Duodenal mucosa (tissue), 2 donors: ENCODE results near the gene PLXNA2.

ENCODE experiments used
- H3K27ac ChIP-seq: one replicate; pipeline ENCODE4 v1.7.0; 2013; ENCODE audit warnings: low read depth, low read length
- H3K27me3 ChIP-seq, 2 donors: one replicate each; pipeline ENCODE4 v1.7.0; 2013; ENCODE audit warnings: low read length in 2 of 2, control low read depth in 1 of 2; ENCODE audit not compliant: insufficient read depth in 2 of 2, control insufficient read depth in 1 of 2
- H3K36me3 ChIP-seq, 2 donors: one replicate each; pipeline ENCODE4 v1.7.0; 2013; ENCODE audit warnings: low read length in 2 of 2, control low read depth in 1 of 2; ENCODE audit not compliant: insufficient read depth in 2 of 2, control insufficient read depth in 1 of 2
- H3K4me1 ChIP-seq, 2 donors: one replicate each; pipeline ENCODE4 v1.7.0; 2013; ENCODE audit warnings: low read length in 2 of 2, control low read depth in 1 of 2; ENCODE audit not compliant: insufficient read depth in 2 of 2, control insufficient read depth in 1 of 2
- H3K4me3 ChIP-seq, 2 donors: one replicate each; pipeline ENCODE4 v1.7.0; 2013; ENCODE audit warnings: low read length in 2 of 2, low read depth in 1 of 2
- H3K9ac ChIP-seq, 2 donors: one replicate each; pipeline ENCODE4 v1.7.0; 2013; ENCODE audit warnings: low read length in 2 of 2, low read depth in 1 of 2
- H3K9me3 ChIP-seq, 2 donors: one replicate each; pipeline ENCODE4 v1.7.0; 2013; ENCODE audit warnings: low read length in 2 of 2, control low read depth in 1 of 2; ENCODE audit not compliant: control insufficient read depth in 1 of 2

Gene PLXNA2

DNA sequence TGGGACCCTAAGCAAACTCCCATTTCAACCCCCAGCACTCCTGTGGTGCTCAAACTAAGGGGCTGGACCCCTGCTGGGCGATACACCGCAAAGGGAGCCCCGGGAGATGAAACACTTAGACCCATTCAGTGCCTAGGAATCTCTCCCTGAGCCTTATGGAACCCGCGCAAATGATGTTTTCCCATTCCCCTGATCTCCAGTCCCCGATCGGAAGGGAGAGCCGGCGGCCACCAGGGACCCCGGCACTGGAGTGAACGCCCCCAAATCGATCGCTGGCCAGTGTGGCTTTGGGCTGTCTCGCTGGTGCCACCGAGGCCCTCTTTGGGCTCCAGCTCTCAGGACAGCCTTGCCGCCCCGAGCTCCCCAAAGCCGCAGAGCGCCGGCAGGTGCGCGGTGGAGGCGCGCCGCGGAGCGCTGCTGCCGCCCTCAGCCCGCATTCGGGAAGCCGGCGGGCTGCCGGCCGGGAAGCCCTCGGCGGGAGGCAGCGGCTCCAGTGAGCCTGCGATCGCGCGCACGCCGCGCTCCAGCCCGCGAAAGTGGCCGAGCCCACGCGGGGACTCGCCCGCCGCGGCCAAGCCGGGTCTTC, 1.1 kb downstream of the PLXNA2 start:
- Histone ChIP-seq H3K36me3 (no peaks in the 10 kb centered on the region), H3K27me3 (no peaks in the 10 kb centered on the region), H3K4me3 (peak overlapping the region; percentile 86 to 89), H3K9ac (peak overlapping the region; percentile 68 to 88), H3K27ac (peak overlapping the region; percentile 78), H3K4me1 (peaks cover 41 to 42% of the 10 kb centered on the region in 2 donors), H3K9me3 (no peaks in the 10 kb centered on the region)

DNA sequence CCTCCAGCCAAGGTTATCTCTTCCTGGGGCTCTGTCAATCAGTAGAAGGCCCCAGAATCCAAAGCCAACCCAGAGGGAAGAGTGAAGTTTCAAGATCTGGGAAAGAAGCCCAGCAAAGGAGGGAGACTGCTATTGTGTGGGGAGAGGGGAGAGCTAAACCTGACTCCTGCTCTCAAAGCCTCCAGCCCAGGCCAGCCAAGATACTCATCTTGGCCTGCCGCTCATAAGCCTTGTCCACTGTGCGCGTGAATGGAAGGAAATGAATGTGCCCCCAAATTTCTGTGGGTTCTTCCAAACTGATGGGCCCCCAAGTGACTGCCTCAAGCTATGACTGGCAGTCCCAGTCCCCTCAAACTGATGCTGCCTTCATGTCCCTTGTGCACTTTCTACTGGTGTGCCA, 2.0 kb downstream of the PLXNA2 start:
- no peaks in the 10 kb centered on the region for H3K9me3 ChIP-seq
- H3K9ac ChIP-seq: peak overlapping the region; percentile 68 to 88
- H3K4me1 ChIP-seq: peaks cover 43 to 51% of the 10 kb centered on the region in 2 donors
- no peak overlapping the region for H3K27ac ChIP-seq
- no peaks in the 10 kb centered on the region for H3K36me3 ChIP-seq
- H3K4me3 ChIP-seq: peak overlapping the region; percentile 86 to 89
- H3K27me3 ChIP-seq: no peaks in the 10 kb centered on the region

DNA sequence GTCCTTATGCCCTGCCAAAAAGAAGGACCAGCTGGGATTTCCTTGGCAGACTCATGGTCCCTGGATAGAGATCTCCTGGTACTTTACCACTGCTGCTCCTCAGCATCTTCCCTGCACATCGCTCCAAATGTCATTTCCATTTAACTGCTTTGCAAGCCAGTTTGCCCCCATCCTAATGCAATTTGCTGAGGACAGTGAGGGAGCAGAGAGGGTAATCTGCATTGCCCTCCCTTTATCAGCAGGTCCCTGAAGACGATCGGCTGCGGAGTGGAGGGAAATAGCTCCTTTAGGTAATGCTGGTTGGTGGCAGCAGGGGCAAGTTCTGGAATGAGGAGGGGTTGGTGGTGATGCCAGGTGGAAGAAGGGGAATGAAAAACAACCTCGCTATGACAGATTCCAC, 2.7 kb downstream of the PLXNA2 start:
- H3K4me3 ChIP-seq: peak overlapping the region; percentile 86 to 89
- H3K27me3 ChIP-seq: no peaks in the 10 kb centered on the region
- H3K4me1 ChIP-seq: peaks cover 50 to 56% of the 10 kb centered on the region in 2 donors
- H3K36me3 ChIP-seq: no peaks in the 10 kb centered on the region
- H3K27ac ChIP-seq: no peak overlapping the region
- no peaks in the 10 kb centered on the region for H3K9me3 ChIP-seq
- peak overlapping the region; percentile 68 to 88 for H3K9ac ChIP-seq

DNA sequence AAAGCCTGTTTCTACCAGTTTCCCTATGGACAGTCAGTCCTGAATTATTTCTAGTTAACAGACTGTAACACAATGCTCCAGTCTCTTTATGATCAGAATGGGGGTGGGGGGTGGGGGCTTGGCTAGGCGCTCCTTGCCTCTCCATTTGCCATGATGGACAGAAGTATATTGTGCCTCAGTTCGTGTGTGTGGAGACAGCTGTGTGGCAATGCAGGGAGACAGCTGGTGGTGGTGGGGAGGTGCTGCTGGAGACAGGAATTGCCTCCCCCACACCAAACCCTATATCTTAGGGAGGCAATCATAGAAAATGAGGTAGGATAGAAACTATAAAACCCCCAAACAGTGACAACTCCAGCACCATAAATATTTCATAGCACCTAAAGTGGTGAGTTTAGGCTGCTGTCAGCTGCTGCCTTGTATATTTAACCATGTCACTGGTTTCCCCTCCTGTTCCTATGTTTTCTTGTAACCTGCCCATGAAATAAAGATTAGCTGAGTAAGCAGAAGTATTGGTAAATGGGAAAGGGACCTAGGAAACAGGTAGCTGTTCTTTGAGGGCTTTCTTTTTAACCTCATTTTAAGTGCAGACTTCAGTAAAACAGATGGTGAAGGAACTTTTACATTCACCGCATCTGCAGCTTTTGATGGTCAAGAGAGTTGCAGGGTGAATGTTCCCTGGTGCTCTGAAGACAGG, 3.4 kb downstream of the PLXNA2 start:
- peak overlapping the region; percentile 58 to 68 for H3K9ac ChIP-seq

DNA sequence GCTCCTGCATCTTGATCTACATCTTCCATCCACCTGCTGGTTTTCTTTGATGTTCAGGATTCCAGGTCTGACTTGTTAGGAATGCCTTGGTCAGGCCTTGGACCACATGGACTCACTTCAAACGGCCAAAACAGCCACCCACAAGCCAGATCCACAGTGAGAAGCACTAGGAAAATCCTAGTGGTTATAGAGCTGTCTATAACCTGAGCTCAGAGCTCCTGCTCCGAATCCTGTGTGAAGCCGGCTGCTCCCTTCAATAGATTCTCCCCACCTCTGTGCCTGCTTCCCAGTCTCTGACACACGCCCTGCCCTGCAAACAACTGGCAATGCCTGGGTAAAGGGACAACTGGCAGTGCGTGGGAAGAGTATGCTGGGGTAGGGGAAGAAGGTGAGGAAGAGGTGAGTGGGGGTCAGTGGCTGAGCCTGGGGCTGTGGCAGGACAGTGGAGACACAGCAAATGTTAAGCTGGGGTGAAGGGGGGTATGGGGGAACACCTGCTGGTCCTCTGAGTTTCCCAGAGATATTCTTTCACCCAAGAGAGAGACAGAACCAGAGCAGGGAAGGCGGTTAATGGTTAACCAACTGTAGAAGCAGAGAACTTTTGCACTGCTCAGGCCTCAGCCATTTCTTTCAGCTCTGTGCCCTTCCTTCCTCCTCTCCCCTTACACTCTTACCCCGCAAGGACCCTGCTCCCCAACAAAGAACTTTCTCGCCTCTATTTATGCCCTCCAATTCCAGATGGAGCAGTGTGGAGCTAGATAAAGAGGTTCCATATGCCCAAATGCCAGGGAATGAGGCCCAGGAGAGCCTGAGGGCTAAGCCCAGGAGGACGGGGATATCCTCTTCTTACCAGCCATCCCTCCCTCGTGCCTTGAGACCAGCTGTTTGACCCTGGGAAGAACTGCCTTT, 4.5 kb downstream of the PLXNA2 start:
- Histone ChIP-seq H3K36me3 (no peaks in the 10 kb centered on the region), H3K9ac (peak overlapping the region; percentile 68 to 73), H3K27ac (peak overlapping the region; percentile 73), H3K9me3 (no peaks in the 10 kb centered on the region), H3K27me3 (no peaks in the 10 kb centered on the region), H3K4me1 (peaks cover 61 to 67% of the 10 kb centered on the region in 2 donors), H3K4me3 (peak overlapping the region; percentile 86 to 89)

More for the DNA sequence above, 3.4 kb downstream of the PLXNA2 start:
- Histone ChIP-seq H3K36me3 (no peaks in the 10 kb centered on the region), H3K27me3 (no peaks in the 10 kb centered on the region), H3K27ac (no peak overlapping the region), H3K9me3 (no peaks in the 10 kb centered on the region), H3K4me3 (peak overlapping the region; percentile 86 to 89), H3K4me1 (peaks cover 57 to 63% of the 10 kb centered on the region in 2 donors)

DNA sequence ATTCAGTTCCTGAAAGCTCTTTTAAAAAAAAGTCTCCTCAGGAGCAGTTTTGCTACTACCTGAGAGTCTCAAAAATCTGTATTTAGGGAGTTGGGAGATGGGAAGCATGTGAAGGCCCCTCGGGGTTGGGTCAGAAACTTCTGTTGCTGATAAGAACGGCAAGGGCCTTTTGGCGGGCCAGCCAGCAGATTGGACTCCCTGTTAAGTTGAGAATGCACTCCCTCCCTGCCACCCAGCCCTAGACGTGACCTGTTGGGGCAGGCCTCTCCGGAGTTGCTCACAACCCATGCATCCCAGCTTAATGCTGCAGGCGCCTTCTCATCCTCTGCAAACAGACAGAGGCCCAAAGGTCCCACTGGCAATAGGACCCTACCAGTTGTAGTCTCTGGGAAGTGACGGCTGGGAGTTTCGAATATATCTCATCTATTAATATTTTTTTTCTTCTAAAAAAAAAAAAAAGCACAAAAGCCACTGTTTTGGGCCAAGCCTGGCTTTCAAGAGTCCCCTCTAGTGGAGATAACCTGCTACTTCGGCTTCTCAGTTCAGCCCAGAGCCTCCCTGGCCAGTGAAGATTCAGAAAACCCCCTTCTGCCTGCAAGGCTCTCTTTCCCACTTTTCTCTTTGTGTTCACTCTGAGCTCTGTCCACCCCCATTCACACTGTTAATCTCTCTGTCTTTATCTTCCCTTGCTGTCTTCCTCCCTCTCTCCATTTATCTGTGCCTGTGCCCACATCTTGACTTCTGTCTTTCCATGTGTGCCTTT, 5.3 kb downstream of the PLXNA2 start:
- Histone ChIP-seq H3K4me1 (peaks cover 66 to 67% of the 10 kb centered on the region in 2 donors), H3K9me3 (no peaks in the 10 kb centered on the region), H3K4me3 (peak overlapping the region; percentile 41 to 86), H3K36me3 (no peaks in the 10 kb centered on the region), H3K27ac (peak overlapping the region; percentile 37), H3K9ac (peak overlapping the region; percentile 68 to 73), H3K27me3 (no peaks in the 10 kb centered on the region)

DNA sequence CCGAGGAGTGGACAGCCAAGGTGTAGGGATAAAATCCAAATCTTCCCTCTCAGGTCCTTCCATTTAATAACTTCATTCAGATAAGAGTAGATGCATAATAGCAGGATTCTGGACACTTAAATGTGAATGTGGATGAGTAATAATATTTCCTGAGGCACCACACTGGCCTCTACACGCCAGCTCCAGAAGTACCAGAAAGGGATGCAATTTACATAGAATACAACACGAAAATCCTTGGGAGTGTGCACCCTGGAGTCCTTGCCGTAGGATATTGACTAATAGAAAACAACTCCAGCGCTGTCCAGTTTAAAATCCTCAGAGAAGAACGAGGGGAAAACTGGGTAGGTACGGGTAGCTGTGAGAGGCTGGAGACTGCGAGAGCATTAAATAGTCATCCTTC, 6.9 kb downstream of the PLXNA2 start:
- H3K27me3 ChIP-seq: no peaks in the 10 kb centered on the region
- H3K4me1 ChIP-seq: peaks cover 72 to 76% of the 10 kb centered on the region in 2 donors
- H3K9me3 ChIP-seq: no peaks in the 10 kb centered on the region
- peak overlapping the region in 1 of 2 donors; percentile 50 for H3K9ac ChIP-seq
- H3K4me3 ChIP-seq: no peak overlapping the region
- H3K27ac ChIP-seq: no peak overlapping the region
- no peaks in the 10 kb centered on the region for H3K36me3 ChIP-seq

DNA sequence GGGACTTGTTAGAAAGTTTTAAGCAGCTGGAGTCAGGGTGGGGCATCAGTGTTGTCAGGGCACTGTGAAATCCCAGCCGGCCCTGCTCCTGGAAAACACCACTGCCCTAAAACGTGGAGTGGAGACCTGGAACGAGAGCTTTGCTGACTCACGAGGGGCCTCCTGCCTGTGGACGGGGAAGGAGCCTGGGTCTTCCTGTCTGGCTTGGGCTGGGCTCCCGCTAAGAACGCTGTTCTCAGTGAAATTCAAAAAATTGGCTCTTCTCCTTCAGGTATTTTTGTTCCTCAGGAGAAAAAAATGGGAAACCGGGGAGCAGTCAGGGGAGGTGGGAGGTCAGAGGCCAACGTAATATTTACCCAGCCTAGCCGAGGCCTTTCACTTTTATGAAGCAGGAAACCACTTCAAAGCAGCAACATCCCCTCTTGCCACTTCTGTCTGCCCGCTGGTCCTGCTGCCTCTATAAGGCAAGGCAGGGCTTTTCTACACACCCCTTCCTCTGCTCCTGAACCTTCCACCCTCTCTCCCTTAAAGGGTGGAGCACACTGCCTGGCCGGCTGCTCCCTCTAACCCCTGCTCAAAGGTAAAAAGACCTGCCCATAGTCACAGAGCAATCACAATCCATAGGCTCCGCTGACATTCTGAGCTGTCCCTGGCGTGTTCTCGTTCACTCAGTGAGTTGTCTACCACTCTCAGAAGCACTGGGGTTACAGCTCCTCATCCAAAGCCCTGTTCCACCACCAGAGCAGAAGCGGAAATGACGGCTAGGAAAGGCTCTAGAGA, 8.0 kb downstream of the PLXNA2 start:
- Histone ChIP-seq H3K9ac (peak overlapping the region; percentile 40 to 52), H3K4me1 (peaks cover 69 to 78% of the 10 kb centered on the region in 2 donors), H3K9me3 (no peaks in the 10 kb centered on the region), H3K27ac (peak overlapping the region; percentile 39), H3K27me3 (no peaks in the 10 kb centered on the region), H3K4me3 (peak overlapping the region in 1 of 2 donors; percentile 20), H3K36me3 (peaks cover 0 to 7% of the 10 kb centered on the region in 2 donors)

DNA sequence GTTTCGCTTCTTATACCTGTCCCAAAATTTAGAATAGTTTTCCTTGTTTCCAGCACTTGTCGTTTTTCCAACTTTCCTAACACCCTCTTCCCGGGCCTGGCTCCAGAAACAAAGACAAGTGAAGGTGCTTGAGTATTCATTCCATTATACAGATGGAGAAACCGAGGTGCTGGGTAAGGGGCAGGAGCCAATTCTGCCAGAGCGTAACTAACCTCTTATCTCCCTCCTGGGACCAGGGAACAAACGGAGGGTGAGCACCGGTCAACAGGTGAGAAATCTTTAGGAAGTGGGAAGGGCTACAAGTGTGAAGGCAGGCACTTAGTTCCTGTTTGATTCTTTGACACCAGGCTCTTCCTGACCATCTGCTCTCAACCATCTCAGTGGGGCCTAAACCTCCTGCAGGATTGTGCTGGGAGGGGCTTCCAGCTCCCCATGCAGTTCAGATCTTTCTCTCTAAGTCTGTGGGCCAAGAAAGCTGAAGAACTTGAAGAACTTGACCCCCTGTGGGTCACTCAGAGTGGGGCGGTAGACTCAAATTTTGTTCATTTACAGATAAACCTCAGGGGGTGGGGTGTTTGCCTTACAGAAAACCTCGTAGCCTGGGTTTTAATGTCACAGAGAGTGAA, 8.7 kb downstream of the PLXNA2 start:
- Histone ChIP-seq H3K4me3 (peak overlapping the region in 1 of 2 donors; percentile 20), H3K27ac (no peak overlapping the region), H3K36me3 (peaks cover 0 to 7% of the 10 kb centered on the region in 2 donors), H3K4me1 (peaks cover 67 to 80% of the 10 kb centered on the region in 2 donors), H3K9me3 (no peaks in the 10 kb centered on the region), H3K9ac (peak overlapping the region; percentile 40 to 52), H3K27me3 (no peaks in the 10 kb centered on the region)
